A673 (cell line): Measurements from ENCODE around the gene NEIL3. TPM values are rescaled to one million over a fixed set of nuclear protein-coding genes. Genes with fewer than 3 reads are reported as not detected.
A peak's percentile ranks its signal among the peaks of the same experiment; 100 is the strongest.

Experiments
- BruUV-seq: library from RNA; stranded (reverse); fragments of 400-500 nt; replicated peaks from 2 replicates; lab custom pipeline; 2021; lab: Mats Ljungman, UMichigan
- CTCF ChIA-PET: fragments of 300-600 bp; sonication (Branson Sonifier 250); formaldehyde crosslinking; loops from one replicate; lab custom pipeline; 2022; ENCODE audit warnings: antibody characterized with exemption; lab: Charles Lee
- POLR2A ChIA-PET: fragments of 300-600 bp; sonication (Branson Sonifier 250); formaldehyde crosslinking; loops from one replicate; lab custom pipeline; 2022; ENCODE audit warnings: antibody characterized with exemption; ENCODE audit not compliant: low non-redundant PET; lab: Charles Lee
- DNase-seq: peaks from one replicate; pipeline ENCODE4 v3.0.0-alpha.2; 2015; ENCODE audit warnings: low spot score
- H3K27ac ChIP-seq: fragments of 200-600 bp; sonication (generic); 2 replicates; pipeline ENCODE4 v1.5.1; 2016; ENCODE audit warnings: mixed run types, low read depth, mild to moderate bottlenecking, mixed read lengths, antibody characterized with exemption, low read length; ENCODE audit not compliant: poor library complexity, severe bottlenecking
- H3K27me3 ChIP-seq: fragments of 200-600 bp; sonication (generic); replicated peaks from 2 replicates; pipeline ENCODE4 v1.6.1; 2017; ENCODE audit warnings: mixed run types, low read depth, mild to moderate bottlenecking, mixed read lengths, antibody characterized with exemption, low read length; ENCODE audit not compliant: insufficient read depth, poor library complexity
- H3K36me3 ChIP-seq: fragments of 200-600 bp; sonication (generic); 2 replicates; pipeline ENCODE4 v1.6.1; 2016; ENCODE audit warnings: mixed run types, mild to moderate bottlenecking, mixed read lengths, antibody characterized with exemption, low read length; ENCODE audit not compliant: insufficient read depth, poor library complexity, severe bottlenecking
- H3K4me1 ChIP-seq: fragments of 200-600 bp; sonication (generic); 2 replicates; pipeline ENCODE4 v1.6.1; 2017; ENCODE audit warnings: mixed run types, mild to moderate bottlenecking, mixed read lengths, antibody characterized with exemption, low read length; ENCODE audit not compliant: insufficient read depth, poor library complexity, severe bottlenecking
- H3K4me3 ChIP-seq: fragments of 200-600 bp; sonication (generic); 2 replicates; pipeline ENCODE4 v1.5.1; 2016; ENCODE audit warnings: low read depth, mixed run types, mild to moderate bottlenecking, mixed read lengths, low read length; ENCODE audit not compliant: poor library complexity, severe bottlenecking
- H3K9me3 ChIP-seq: fragments of 200-600 bp; sonication (generic); 2 replicates; pipeline ENCODE4 v1.6.1; 2016; ENCODE audit warnings: mixed run types, low read depth, mild to moderate bottlenecking, mixed read lengths, antibody characterized with exemption, low read length; ENCODE audit not compliant: poor library complexity, severe bottlenecking
- EZH2 ChIP-seq: fragments of 200-600 bp; sonication (generic); IDR thresholded peaks from 2 replicates; pipeline ENCODE4 v1.6.1; 2017; ENCODE audit warnings: borderline replicate concordance, low read depth, mild to moderate bottlenecking, mixed read lengths, antibody characterized with exemption, low read length; ENCODE audit not compliant: poor library complexity, severe bottlenecking
- intact Hi-C: fragments of 100-400 bp; cut with micrococcal nuclease; formaldehyde crosslinking; loops from one replicate; pipeline ENCODE4 v1.10.0; 2022; ENCODE audit not compliant: unreplicated experiment
- total RNA-seq: library from RNA; stranded (reverse); gene quantifications from 2 replicates; pipeline ENCODE4 v1.2.3, GENCODE V29; 2021
- TF ChIP-seq, protein P1 (sequence below): fragments of 300-800, 200-600 bp; sonication (generic); conservative IDR thresholded peaks from 2 replicates; pipeline ENCODE4 v1.5.1; 2017; ENCODE audit warnings: low read depth, mild to moderate bottlenecking, antibody characterized with exemption, low read length, moderate library complexity, mixed read lengths

Gene NEIL3
- total RNA-seq, 1 experiment from 2014 or later, result 24.0 TPM

DNA sequence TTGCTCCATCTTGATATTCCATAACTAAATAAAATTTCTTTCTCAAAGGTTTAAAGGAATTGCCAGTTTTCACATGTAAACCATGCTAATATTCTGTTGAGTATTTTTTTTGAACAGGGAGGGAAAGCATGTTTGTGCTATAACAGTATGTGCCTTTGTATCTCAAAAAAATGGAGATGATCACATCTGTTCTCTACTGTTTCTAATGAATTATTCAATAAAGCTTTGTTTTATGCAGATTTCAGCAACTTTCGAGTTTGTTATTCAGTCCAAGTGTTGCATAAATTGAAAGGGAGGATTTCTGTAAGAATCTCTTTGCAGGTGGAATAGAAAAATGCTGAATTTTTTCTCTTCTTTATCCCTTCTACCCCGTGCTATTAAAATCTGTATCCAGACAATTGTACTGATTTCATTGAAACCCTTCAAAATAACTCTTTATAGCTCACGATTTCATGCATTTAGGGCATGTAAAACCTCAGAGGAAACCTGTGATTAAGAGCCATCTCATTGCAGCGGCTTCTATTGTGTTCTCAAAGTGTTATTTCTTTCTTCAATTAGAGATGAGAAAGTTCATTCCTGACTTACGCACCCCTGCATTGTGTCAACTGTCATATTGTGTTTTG lies 42.1 kb downstream of the NEIL3 start:
- H3K27ac ChIP-seq, result no peak overlapping the region
- intact Hi-C loops, result no loop called here
- CTCF ChIA-PET, result no interaction called here
- no peak for DNase-seq
- H3K27me3 ChIP-seq, result no peaks in the 10 kb centered on the region
- no TSS peak for BruUV-seq
- H3K4me3 ChIP-seq, result no peak overlapping the region
- POLR2A ChIA-PET, result no interaction called here
- peaks cover 13% of the 10 kb centered on the region for H3K36me3 ChIP-seq
- H3K9me3 ChIP-seq, result no peaks in the 10 kb centered on the region
- no peaks in the 10 kb centered on the region for H3K4me1 ChIP-seq
- TF ChIP-seq EZH2, result no peak
- TF ChIP-seq, protein P1, sequence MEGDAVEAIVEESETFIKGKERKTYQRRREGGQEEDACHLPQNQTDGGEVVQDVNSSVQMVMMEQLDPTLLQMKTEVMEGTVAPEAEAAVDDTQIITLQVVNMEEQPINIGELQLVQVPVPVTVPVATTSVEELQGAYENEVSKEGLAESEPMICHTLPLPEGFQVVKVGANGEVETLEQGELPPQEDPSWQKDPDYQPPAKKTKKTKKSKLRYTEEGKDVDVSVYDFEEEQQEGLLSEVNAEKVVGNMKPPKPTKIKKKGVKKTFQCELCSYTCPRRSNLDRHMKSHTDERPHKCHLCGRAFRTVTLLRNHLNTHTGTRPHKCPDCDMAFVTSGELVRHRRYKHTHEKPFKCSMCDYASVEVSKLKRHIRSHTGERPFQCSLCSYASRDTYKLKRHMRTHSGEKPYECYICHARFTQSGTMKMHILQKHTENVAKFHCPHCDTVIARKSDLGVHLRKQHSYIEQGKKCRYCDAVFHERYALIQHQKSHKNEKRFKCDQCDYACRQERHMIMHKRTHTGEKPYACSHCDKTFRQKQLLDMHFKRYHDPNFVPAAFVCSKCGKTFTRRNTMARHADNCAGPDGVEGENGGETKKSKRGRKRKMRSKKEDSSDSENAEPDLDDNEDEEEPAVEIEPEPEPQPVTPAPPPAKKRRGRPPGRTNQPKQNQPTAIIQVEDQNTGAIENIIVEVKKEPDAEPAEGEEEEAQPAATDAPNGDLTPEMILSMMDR, result no peak

GRCh38 chr4:177356206-177356605 lies 46.5 kb downstream of the NEIL3 start:
- Histone ChIP-seq H3K4me3 (no peak overlapping the region), H3K27ac (no peak overlapping the region), H3K27me3 (no peaks in the 10 kb centered on the region), H3K4me1 (no peaks in the 10 kb centered on the region), H3K36me3 (peaks cover 17% of the 10 kb centered on the region), H3K9me3 (no peaks in the 10 kb centered on the region)
- no peak for DNase-seq
- BruUV-seq, result no TSS peak
- intact Hi-C loops, result no loop called here
- CTCF ChIA-PET, result no interaction called here
- POLR2A ChIA-PET, result no interaction called here
- TF ChIP-seq EZH2, result no peak

DNA sequence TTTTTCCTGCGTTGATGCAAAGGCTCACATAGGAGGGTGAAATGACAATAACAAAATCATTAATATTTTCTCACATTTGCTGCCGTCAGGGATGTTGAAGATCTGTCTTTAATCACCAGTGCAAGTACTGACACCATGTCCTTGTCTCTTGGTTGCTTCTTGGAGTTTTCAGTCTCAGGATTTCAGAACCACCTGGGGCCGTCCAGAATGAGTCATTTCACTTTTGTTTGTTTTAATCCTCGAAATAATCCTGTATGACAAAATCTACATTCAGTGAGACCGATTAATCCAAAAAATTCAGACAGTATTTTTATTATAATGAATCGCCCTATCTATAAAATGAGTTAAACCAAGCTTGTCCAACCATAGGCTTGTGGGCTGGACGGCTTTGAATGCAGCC lies 47.2 kb downstream of the NEIL3 start:
- no peaks in the 10 kb centered on the region for H3K27me3 ChIP-seq
- H3K27ac ChIP-seq, result no peak overlapping the region
- intact Hi-C loops, result no loop called here
- H3K36me3 ChIP-seq, result peaks cover 17% of the 10 kb centered on the region
- CTCF ChIA-PET, result no interaction called here
- no peaks in the 10 kb centered on the region for H3K9me3 ChIP-seq
- H3K4me1 ChIP-seq, result no peaks in the 10 kb centered on the region
- DNase-seq, result no peak
- no peak overlapping the region for H3K4me3 ChIP-seq
- POLR2A ChIA-PET, result no interaction called here
- no TSS peak for BruUV-seq
- TF ChIP-seq, protein P1, result no peak
- TF ChIP-seq EZH2, result no peak

- H3K27me3 ChIP-seq, result no peaks in the 10 kb centered on the region
- DNase-seq, result no peak
- no peak overlapping the region for H3K27ac ChIP-seq
- no TSS peak for BruUV-seq
- TF ChIP-seq, protein P1, result peak; percentile 28; the same call in 1 of the 2 replicates
- no peak for TF ChIP-seq EZH2
- intact Hi-C loops, result no loop called here
- H3K4me1 ChIP-seq, result no peaks in the 10 kb centered on the region
- H3K4me3 ChIP-seq, result no peak overlapping the region
- ChIA-PET CTCF (no interaction called here), POLR2A (no interaction called here)
- H3K9me3 ChIP-seq, result no peaks in the 10 kb centered on the region
- no peaks in the 10 kb centered on the region for H3K36me3 ChIP-seq
Observed at GRCh38 chr4:177367336-177367735, 57.7 kb downstream of the NEIL3 start.
